Measurements from ENCODE around the gene CDC42. TPM values are rescaled to one million over a fixed set of nuclear protein-coding genes. Genes with fewer than 3 reads are reported as not detected.

Gene CDC42
- total and polyA plus RNA-seq, 2 of the 13 experiments (the other 11 are each of a cell fraction or from before 2014, with no cell fraction given) = 138 to 237 TPM

DNA sequence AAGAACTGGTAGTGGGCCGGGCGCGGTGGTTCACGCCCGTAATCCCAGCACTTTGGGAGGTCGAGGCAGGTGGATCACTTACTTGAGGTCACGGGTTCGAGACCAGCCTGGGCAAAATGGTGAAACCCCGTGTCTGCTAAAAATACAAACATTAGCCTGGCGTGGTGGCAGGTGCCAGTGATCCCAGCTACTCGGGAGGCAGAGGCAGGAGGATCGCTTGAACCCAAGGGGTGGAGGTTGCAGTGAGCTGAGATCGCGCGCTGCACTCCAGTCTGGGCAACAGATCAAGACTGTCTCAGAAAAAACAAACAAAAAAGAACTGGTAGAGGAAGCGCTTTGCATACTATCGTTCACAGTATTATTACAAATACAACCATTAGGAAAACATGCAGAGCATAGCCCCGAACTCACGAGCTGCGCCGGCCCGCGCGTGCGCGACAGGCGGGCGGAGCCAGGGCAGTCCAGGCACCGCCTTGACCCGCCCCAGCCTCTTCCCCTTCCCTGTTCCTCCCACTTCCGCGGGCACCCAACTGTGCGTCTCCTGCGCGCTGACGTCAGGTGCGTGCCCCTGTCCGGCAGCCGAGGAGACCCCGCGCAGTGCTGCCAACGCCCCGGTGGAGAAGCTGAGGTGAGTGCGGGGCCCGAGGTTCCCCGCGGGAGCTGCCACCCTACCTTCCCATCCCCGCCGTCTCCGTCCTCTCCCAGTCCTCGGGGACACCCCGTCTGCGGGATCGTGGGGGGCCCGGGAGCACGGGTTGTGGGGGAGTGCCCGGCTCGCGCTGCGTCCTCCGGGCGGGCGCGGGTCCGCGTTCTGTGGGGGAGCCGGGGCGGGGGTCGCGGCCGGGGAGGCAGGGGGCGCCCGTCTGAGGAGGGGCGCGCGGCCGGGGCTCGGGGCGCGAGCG is at the start of gene CDC42 (continued):
- TF ChIP-seq PAWR (CRISPR knock-in tag; IDR thresholded peaks at IDR 0.05; ENCODE audit: borderline replicate concordance) (no peak), U2AF2 (IDR thresholded peaks at IDR 0.05; ENCODE audit: low read depth, low read length) (no peak), CREM (IDR thresholded peaks at IDR 0.05) (peak; percentile 90), CREM (CRISPR knock-in tag; IDR thresholded peaks at IDR 0.05) (peak; percentile 70; the same call in 1 of the 2 replicates), TCF7L2 (IDR thresholded peaks at IDR 0.05; ENCODE audit: low read depth, low read length) (no peak), ZNF12 (CRISPR knock-in tag; IDR thresholded peaks at IDR 0.05) (no peak), NCOA1 (CRISPR knock-in tag; IDR thresholded peaks at IDR 0.05) (no peak), KLF9 (CRISPR knock-in tag; IDR thresholded peaks at IDR 0.05; ENCODE audit: low read depth) (no peak), SPEN (CRISPR knock-in tag; IDR thresholded peaks at IDR 0.05; ENCODE audit: low read depth) (peak; percentile 96), FOXO1 (CRISPR knock-in tag; IDR thresholded peaks at IDR 0.05) (no peak), ZNF660 (CRISPR knock-in tag; IDR thresholded peaks at IDR 0.05; ENCODE audit: borderline replicate concordance, low read depth) (no peak), ARNTL (CRISPR knock-in tag; IDR thresholded peaks at IDR 0.05) (no peak), EZH2 (conservative IDR thresholded peaks at IDR 0.05; ENCODE audit: low read depth, low read length) (no peak), HOXA5 (CRISPR knock-in tag; IDR thresholded peaks at IDR 0.05) (no peak), POLR2A (IDR thresholded peaks at IDR 0.05; ENCODE audit: insufficient read depth in 1 of 2, low read depth in 2 of 2, low read length in 2 of 2) (peak; percentile 91 to 97), ZNF557 (CRISPR knock-in tag; IDR thresholded peaks at IDR 0.05) (no peak), RXRB (CRISPR knock-in tag; IDR thresholded peaks at IDR 0.05; ENCODE audit: borderline replicate concordance) (no peak), EHMT2 (IDR thresholded peaks at IDR 0.05; ENCODE audit: borderline replicate concordance, low read depth, low read length) (no peak), ZNF562 (CRISPR knock-in tag; IDR thresholded peaks at IDR 0.05; ENCODE audit: borderline replicate concordance) (no peak)
- TF ChIP-seq, protein P1, sequence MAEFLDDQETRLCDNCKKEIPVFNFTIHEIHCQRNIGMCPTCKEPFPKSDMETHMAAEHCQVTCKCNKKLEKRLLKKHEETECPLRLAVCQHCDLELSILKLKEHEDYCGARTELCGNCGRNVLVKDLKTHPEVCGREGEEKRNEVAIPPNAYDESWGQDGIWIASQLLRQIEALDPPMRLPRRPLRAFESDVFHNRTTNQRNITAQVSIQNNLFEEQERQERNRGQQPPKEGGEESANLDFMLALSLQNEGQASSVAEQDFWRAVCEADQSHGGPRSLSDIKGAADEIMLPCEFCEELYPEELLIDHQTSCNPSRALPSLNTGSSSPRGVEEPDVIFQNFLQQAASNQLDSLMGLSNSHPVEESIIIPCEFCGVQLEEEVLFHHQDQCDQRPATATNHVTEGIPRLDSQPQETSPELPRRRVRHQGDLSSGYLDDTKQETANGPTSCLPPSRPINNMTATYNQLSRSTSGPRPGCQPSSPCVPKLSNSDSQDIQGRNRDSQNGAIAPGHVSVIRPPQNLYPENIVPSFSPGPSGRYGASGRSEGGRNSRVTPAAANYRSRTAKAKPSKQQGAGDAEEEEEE (CRISPR knock-in tag; IDR thresholded peaks at IDR 0.05; ENCODE audit: borderline replicate concordance) = no peak
- TF ChIP-seq, protein P2, sequence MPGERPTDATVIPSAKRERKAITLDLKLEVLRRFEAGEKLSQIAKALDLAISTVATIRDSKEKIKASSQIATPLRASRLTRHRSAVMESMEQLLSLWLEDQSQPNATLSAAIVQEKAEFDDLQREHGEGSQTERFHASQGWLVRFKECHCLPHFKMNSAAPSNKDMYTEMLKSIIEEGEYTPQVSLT (CRISPR knock-in tag; IDR thresholded peaks at IDR 0.05; ENCODE audit: borderline replicate concordance, low read depth) = no peak
- TF ChIP-seq, protein P3, sequence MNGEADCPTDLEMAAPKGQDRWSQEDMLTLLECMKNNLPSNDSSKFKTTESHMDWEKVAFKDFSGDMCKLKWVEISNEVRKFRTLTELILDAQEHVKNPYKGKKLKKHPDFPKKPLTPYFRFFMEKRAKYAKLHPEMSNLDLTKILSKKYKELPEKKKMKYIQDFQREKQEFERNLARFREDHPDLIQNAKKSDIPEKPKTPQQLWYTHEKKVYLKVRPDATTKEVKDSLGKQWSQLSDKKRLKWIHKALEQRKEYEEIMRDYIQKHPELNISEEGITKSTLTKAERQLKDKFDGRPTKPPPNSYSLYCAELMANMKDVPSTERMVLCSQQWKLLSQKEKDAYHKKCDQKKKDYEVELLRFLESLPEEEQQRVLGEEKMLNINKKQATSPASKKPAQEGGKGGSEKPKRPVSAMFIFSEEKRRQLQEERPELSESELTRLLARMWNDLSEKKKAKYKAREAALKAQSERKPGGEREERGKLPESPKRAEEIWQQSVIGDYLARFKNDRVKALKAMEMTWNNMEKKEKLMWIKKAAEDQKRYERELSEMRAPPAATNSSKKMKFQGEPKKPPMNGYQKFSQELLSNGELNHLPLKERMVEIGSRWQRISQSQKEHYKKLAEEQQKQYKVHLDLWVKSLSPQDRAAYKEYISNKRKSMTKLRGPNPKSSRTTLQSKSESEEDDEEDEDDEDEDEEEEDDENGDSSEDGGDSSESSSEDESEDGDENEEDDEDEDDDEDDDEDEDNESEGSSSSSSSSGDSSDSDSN (CRISPR knock-in tag; IDR thresholded peaks at IDR 0.05) = peak; percentile 78
- TF ChIP-seq, protein P4, sequence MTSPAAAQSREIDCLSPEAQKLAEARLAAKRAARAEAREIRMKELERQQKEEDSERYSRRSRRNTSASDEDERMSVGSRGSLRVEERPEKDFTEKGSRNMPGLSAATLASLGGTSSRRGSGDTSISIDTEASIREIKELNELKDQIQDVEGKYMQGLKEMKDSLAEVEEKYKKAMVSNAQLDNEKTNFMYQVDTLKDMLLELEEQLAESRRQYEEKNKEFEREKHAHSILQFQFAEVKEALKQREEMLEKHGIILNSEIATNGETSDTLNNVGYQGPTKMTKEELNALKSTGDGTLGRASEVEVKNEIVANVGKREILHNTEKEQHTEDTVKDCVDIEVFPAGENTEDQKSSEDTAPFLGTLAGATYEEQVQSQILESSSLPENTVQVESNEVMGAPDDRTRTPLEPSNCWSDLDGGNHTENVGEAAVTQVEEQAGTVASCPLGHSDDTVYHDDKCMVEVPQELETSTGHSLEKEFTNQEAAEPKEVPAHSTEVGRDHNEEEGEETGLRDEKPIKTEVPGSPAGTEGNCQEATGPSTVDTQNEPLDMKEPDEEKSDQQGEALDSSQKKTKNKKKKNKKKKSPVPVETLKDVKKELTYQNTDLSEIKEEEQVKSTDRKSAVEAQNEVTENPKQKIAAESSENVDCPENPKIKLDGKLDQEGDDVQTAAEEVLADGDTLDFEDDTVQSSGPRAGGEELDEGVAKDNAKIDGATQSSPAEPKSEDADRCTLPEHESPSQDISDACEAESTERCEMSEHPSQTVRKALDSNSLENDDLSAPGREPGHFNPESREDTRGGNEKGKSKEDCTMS (CRISPR knock-in tag; conservative IDR thresholded peaks at IDR 0.05) = no peak

All from HepG2 (cell line).